Activated CD4-positive, alpha-beta T cell treated with anti-CD3 and anti-CD28 coated beads for 36 hours (primary cell): ENCODE measurements around the gene RASA2. TPM values are rescaled to one million over a fixed set of nuclear protein-coding genes. Genes with fewer than 3 reads are reported as not detected.

ENCODE experiments used
- ATAC-seq: fragments of 200-7000 bp; cut with Tn5 transposase; one replicate; pipeline ENCODE4 v1.10.0; 2021; ENCODE audit warnings: mild to moderate bottlenecking, moderate library complexity
- CTCF ChIA-PET: fragments of 350-600 bp; sonication (Branson Sonifier 250); formaldehyde crosslinking; loops from one replicate; lab custom pipeline; 2021; ENCODE audit warnings: antibody characterized with exemption; lab: Charles Lee
- POLR2A ChIA-PET: fragments of 350-600 bp; sonication (Branson Sonifier 250); formaldehyde crosslinking; loops from one replicate; lab custom pipeline; 2021; ENCODE audit warnings: antibody characterized with exemption, inconsistent platforms; lab: Charles Lee
- DNase-seq: peaks from one replicate; pipeline ENCODE4 v3.0.0-alpha.2; 2020
- H3K27ac Mint-ChIP-seq: one replicate; pipeline ENCODE4 v1.8.0; 2021; ENCODE audit warnings: mixed read lengths
- H3K27me3 Mint-ChIP-seq: one replicate; pipeline ENCODE4 v1.8.0; 2021; ENCODE audit warnings: mixed read lengths
- H3K36me3 Mint-ChIP-seq: one replicate; pipeline ENCODE4 v1.8.0; 2021; ENCODE audit warnings: low read depth, mixed read lengths
- H3K4me1 Mint-ChIP-seq: one replicate; pipeline ENCODE4 v1.8.0; 2021; ENCODE audit warnings: mixed read lengths
- H3K4me3 Mint-ChIP-seq: one replicate; pipeline ENCODE4 v1.8.0; 2021; ENCODE audit warnings: mild to moderate bottlenecking, moderate library complexity, mixed read lengths
- H3K9me3 Mint-ChIP-seq: one replicate; pipeline ENCODE4 v1.8.0; 2021; ENCODE audit warnings: low read depth, mixed read lengths
- intact Hi-C, 2 experiments: fragments of 100-400 bp; cut with DNase I in 1 of 2; cut with micrococcal nuclease in 1 of 2; formaldehyde crosslinking; loops; one replicate each; pipeline versions ENCODE4 v1.14.2 to v1.15.1; 2022 to 2024; cut with DNase I, micrococcal nuclease
- total RNA-seq, 2 experiments: library from RNA; stranded (reverse); gene quantifications; one replicate each; pipeline ENCODE4 v1.2.3, GENCODE V29; 2021

Gene RASA2
- total RNA-seq, 2 experiments from 2014 or later = 30.8 to 32.0 TPM

DNA sequence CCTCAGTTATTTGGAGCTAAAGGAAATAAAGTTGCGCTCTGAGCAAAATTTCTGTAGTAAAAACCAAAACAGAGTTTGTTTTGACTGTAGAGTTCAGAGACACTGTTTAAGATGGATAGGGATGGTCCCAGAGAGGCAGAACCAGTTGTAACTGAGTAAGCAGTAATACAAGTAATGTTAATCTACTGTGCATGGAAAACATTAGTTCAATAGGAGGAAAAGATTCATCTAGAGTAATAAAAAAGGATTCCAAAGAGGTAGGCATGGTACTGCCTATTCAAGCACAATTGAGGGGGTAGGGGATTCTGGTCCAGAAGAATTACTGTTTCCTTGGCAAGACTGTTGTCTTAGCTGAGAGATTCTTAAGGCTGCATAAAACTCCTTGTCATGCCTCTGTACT is 77.4 kb downstream of the RASA2 start:
- intact Hi-C loops = no loop called here
- H3K4me1 Mint-ChIP-seq = peaks cover 34% of the 10 kb centered on the region
- peak overlapping the region; percentile 19 for H3K27ac Mint-ChIP-seq
- ChIA-PET POLR2A (no interaction called here), CTCF (interaction anchor here (0.5 to 11.9 kb wide), 4 partner anchors 29 to 107 kb away, joined by 3 to 354 read pairs (median 4); partner anchors contain the start of gene RASA2)
- ATAC-seq (no peak), DNase-seq (no peak)
- no peaks in the 10 kb centered on the region for H3K27me3 Mint-ChIP-seq
- H3K9me3 Mint-ChIP-seq = no peaks in the 10 kb centered on the region
- peaks cover 20% of the 10 kb centered on the region for H3K36me3 Mint-ChIP-seq
- no peak overlapping the region for H3K4me3 Mint-ChIP-seq

DNA sequence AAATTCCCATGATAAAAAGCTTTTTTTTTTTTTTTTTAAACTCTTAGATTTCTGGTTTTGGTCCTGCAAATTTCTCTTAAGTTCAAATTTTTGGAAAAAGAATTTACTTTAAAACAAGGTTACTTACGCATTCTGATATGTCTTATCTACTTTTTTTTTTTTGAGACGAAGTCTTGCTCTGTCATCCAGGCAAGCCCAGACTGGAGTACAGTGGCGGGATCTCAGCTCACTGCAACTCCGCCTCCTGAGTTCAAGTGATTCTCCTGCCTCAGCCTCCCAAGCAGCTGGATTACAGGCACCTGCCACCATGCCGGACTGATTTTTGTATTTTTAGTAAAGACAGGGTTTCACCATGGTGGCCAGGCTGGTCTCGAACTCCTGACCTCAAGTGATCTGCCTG is 83.2 kb downstream of the RASA2 start:
- intact Hi-C loops = loop anchor here in 1 of 2 experiments (10.0 kb wide), 1 partner anchor 715 kb away; no protein-coding TSS in a partner anchor
- ATAC-seq = no peak
- H3K27me3 Mint-ChIP-seq = no peaks in the 10 kb centered on the region

DNA sequence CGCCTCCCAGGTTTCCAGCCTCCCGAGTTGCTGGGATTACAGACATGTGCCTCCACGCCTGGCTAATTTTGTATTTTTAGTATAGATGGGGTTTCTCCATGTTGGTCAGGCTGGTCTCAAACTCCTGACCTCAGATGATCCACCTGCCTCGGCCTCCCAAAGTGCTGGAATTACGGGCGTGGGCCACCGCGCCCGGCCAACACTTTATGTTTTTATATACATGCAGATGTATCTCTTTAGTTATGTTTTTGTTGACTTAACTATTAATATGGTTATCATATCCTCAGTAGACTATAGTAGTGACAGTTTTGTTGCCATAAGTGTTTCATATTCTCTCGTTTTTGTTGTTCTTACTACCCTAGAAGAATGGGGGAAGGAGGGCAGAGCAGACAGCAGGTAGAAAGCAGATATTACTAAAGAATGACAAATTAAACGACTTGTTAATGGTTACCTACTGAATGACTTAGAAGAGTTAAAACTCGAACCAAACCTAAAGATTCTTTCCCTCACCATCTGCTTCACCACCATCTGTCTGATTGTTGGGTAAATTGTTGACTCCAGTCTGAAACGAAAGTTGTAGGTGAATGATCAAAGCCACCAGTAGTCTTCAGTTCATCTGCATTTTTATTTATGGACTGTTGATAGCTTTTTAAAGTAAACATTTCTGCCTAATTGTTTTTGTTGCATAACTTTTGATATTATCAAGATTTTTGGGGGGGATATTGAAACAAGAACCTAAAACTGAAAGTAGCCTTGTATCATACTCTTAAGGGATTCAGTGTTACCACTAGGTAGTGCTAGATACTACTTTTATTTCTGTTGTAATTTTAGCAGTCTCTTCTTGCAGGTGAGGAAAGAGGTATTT is 89.3 kb downstream of the RASA2 start:
- H3K4me1 Mint-ChIP-seq = peaks cover 12% of the 10 kb centered on the region
- peak overlapping the region; percentile 14 for H3K4me3 Mint-ChIP-seq
- peak; percentile 64 for ATAC-seq
- no peak for DNase-seq
- intact Hi-C loops = loop anchor here (2.0 to 10.0 kb wide), 4 partner anchors 69 to 709 kb away; no protein-coding TSS in a partner anchor
- H3K27me3 Mint-ChIP-seq = no peaks in the 10 kb centered on the region
- H3K9me3 Mint-ChIP-seq = no peaks in the 10 kb centered on the region
- peaks cover 30% of the 10 kb centered on the region for H3K36me3 Mint-ChIP-seq
- ChIA-PET CTCF (interaction anchor here (0.6 to 3.6 kb wide), 11 partner anchors 11 to 337 kb away, joined by 3 to 20 read pairs (median 4); no protein-coding TSS in a partner anchor), POLR2A (no interaction called here)
- peak overlapping the region; percentile 70 for H3K27ac Mint-ChIP-seq

More for the DNA sequence above, 83.2 kb downstream of the RASA2 start:
- DNase-seq = no peak
- Mint-ChIP-seq H3K4me1 (peaks cover 11% of the 10 kb centered on the region), H3K9me3 (no peaks in the 10 kb centered on the region), H3K36me3 (peaks cover 19% of the 10 kb centered on the region), H3K27ac (no peak overlapping the region), H3K4me3 (no peak overlapping the region)
- ChIA-PET POLR2A (interaction anchor here (0.7 kb wide), 1 partner anchor 280 kb away, joined by 4 read pairs; no protein-coding TSS in a partner anchor), CTCF (interaction anchor here (0.6 to 2.0 kb wide), 13 partner anchors 8 to 343 kb away, joined by 3 to 14 read pairs (median 4); no protein-coding TSS in a partner anchor)

DNA sequence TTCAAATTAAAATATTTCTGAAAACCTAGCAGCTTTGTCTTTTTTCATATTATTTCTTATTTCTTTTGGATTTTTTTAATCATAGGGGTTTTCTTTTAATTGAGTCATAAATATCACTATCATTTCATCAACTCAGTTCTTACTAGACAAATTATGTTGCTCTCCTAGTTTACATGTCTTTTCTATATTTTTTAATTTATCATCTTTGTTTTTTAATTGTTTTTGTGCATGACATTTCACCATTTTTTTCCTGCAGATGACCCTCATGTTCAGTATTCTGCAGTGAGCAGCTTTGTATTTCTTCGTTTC is 89.9 kb downstream of the RASA2 start:
- Mint-ChIP-seq H3K27ac (no peak overlapping the region), H3K36me3 (peaks cover 31% of the 10 kb centered on the region), H3K9me3 (no peaks in the 10 kb centered on the region), H3K27me3 (no peaks in the 10 kb centered on the region), H3K4me3 (no peak overlapping the region), H3K4me1 (peaks cover 12% of the 10 kb centered on the region)
- ATAC-seq (no peak), DNase-seq (no peak)
- CTCF ChIA-PET = interaction anchor here (0.7 to 3.6 kb wide), 12 partner anchors 10 to 336 kb away, joined by 3 to 20 read pairs (median 4); no protein-coding TSS in a partner anchor
- intact Hi-C loops = loop anchor here (2.0 to 10.0 kb wide), 4 partner anchors 68 to 708 kb away; no protein-coding TSS in a partner anchor
- POLR2A ChIA-PET = no interaction called here

DNA sequence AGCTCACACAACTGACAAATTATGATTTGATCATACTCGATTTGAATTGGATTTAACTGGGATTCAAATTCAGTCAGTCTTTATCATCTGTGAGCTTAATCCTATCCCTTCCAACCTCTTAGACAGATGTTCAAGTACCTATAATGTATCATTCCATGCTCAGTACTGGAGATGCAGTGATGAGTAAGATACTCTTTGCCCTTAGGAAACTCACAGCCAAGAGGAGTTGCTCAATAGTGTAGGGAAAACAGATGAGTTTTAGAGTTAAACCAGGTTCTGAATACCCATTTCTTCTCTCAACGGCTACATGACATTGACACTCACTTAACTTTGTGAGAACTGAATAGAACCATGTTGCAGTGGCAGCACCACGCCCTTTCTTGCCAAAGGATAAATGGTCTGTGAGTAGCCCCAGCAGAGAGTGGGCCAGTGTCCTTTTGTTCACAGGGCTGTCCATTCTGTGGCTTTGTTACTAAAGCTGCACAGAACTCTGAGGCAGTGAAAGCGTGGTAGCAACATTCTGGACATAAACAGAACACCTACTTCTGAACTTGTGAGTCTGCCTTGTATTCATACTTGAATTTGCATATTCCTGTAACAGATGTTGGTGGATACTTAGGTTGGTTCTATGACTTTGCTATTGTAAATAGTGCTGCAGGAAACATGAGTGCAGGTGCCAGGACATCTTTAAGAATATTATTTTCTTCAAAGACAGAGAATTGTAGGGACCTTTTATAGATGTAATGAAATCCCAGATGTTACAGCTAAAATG is 91.6 kb downstream of the RASA2 start:
- ATAC-seq = no peak
- ChIA-PET POLR2A (no interaction called here), CTCF (interaction anchor here (1.0 to 3.6 kb wide), 4 partner anchors 8 to 297 kb away, joined by 3 to 20 read pairs (median 8); no protein-coding TSS in a partner anchor)
- H3K4me1 Mint-ChIP-seq = peaks cover 12% of the 10 kb centered on the region
- H3K27ac Mint-ChIP-seq = no peak overlapping the region
- no peak overlapping the region for H3K4me3 Mint-ChIP-seq
- H3K9me3 Mint-ChIP-seq = no peaks in the 10 kb centered on the region
- intact Hi-C loops = loop anchor here in 1 of 2 experiments (5.0 to 10.0 kb wide), 2 partner anchors 419 to 706 kb away; no protein-coding TSS in a partner anchor
- H3K27me3 Mint-ChIP-seq = no peaks in the 10 kb centered on the region
- DNase-seq = no peak
- peaks cover 35% of the 10 kb centered on the region for H3K36me3 Mint-ChIP-seq

DNA sequence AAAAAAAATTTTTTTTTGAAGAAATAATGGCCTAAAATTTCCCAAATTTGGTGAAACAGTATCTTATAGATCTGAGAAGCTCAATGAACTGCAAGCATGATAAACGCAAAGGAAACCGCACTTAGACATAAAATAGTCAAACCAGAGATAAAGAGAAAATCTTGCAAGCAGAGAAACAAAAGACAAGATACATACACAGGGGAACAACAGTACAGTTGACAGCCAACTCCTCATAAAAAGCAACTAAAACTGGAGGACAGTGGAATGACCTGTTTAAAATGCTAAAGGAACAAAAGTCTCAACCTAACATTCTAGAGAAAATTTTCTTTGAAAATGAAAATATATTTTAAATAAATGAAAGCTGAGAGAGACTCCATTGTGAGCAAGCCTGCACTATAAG is 107.5 kb downstream of the RASA2 start:
- no peaks in the 10 kb centered on the region for H3K9me3 Mint-ChIP-seq
- intact Hi-C loops = no loop called here
- CTCF ChIA-PET = no interaction called here
- POLR2A ChIA-PET = no interaction called here
- DNase-seq (no peak), ATAC-seq (no peak)
- H3K4me1 Mint-ChIP-seq = no peaks in the 10 kb centered on the region
- no peaks in the 10 kb centered on the region for H3K27me3 Mint-ChIP-seq
- H3K4me3 Mint-ChIP-seq = no peak overlapping the region
- no peak overlapping the region for H3K27ac Mint-ChIP-seq
- H3K36me3 Mint-ChIP-seq = peaks cover 66% of the 10 kb centered on the region

DNA sequence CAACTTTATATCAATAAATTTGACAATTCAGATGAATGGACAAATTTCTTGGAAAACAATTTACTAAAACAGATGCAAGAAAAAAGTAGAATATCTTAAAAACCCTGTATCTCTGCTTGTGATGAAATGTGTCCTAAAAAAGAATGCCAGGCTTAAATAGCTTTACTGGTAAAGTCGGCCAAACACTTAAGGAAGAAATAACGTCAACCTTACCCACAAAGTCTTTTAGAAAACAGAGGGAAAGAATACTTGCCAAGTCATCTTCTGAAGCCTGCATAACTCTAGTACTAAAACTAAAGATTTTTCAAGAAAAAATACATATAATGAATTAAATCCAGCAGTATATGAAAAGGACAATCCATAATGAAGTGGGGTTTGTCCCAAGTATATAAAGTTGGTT is 111.1 kb downstream of the RASA2 start:
- Mint-ChIP-seq H3K4me1 (no peaks in the 10 kb centered on the region), H3K27ac (no peak overlapping the region), H3K9me3 (peaks cover 15% of the 10 kb centered on the region), H3K27me3 (no peaks in the 10 kb centered on the region), H3K36me3 (peaks cover 72% of the 10 kb centered on the region), H3K4me3 (no peak overlapping the region)
- ChIA-PET POLR2A (no interaction called here), CTCF (interaction anchor here (1.0 to 1.2 kb wide), 2 partner anchors 9 to 125 kb away, joined by 3 to 4 read pairs; no protein-coding TSS in a partner anchor)
- ATAC-seq (no peak), DNase-seq (no peak)
- intact Hi-C loops = no loop called here

DNA sequence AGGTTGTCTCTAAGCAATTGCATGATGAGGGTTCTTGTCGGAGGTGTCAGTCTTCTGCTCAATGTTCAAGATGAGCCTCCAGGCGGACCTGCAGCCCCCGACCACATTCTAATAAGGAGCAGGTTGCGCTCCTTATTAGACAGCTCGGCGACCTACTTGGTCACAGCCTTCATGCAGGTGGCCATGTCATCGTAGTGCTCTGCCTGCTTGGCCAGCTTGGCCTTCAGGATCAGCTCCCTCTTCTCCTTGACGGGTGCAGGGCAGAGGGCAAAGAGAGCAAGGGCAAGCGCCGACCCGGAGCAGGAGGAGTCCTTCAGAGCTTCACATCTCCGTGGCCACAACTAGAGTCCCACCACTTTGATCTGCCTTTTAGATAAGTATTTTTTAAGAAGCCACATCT is 113.5 kb downstream of the RASA2 start:
- Mint-ChIP-seq H3K36me3 (peaks cover 59% of the 10 kb centered on the region), H3K4me3 (no peak overlapping the region), H3K9me3 (peaks cover 15% of the 10 kb centered on the region), H3K27me3 (no peaks in the 10 kb centered on the region), H3K4me1 (peaks cover 3% of the 10 kb centered on the region), H3K27ac (no peak overlapping the region)
- ATAC-seq = no peak
- CTCF ChIA-PET = interaction anchor here (0.6 to 1.0 kb wide), 4 partner anchors 37 to 231 kb away, joined by 3 to 6 read pairs (median 4); no protein-coding TSS in a partner anchor
- POLR2A ChIA-PET = no interaction called here
- DNase-seq = no peak
- intact Hi-C loops = no loop called here

DNA sequence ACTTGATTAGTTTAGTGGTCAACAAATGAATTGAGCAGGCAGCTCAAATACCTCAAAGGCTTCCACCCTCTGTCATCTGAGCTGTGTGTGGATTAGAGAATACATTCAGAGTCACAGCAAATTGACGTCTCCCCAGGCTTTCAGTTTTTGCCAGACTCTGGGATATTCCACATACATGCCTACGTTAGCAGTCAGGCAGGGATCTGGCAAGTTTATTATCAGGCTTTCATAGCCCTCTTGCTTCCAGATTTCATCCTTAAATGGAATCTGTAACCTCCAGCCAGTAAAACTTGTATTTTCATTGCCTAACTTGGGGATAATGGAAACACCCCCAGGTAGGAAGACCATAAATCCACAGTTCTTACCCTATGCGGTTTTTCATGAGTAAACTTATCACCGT is 115.9 kb downstream of the RASA2 start:
- peaks cover 15% of the 10 kb centered on the region for H3K9me3 Mint-ChIP-seq
- POLR2A ChIA-PET = interaction anchor here (0.6 kb wide), 1 partner anchor 9 kb away, joined by 3 read pairs; no protein-coding TSS in a partner anchor

DNA sequence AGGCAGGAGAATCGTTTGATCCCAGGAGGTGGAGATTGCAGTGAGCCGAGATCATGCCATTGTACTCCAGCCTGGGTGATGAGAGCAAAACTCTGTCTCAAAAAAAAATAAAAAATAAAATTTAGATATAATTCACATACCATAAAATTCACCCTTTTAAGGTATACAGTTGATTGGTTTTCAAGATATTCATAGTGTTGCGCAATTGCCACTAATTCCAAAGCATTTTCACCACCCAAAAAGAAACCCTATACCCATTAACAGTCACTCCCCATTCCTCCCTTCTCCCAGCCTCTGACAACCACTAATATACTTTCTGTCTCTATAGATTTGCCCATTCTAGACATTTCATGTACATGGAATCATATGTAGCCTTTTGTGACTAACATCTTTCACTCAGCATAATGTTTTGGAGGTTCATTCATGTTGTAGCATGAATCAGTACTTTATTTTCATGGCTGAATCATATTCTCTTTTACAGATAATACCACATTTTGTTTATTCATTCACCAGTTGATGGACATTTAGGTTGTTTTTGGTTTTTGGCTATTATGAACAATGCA is 116.7 kb downstream of the RASA2 start:
- peaks cover 49% of the 10 kb centered on the region for H3K36me3 Mint-ChIP-seq
- H3K9me3 Mint-ChIP-seq = peaks cover 15% of the 10 kb centered on the region
- no peak overlapping the region for H3K27ac Mint-ChIP-seq
- no peak overlapping the region for H3K4me3 Mint-ChIP-seq
- CTCF ChIA-PET = no interaction called here
- no peaks in the 10 kb centered on the region for H3K27me3 Mint-ChIP-seq
- peaks cover 3% of the 10 kb centered on the region for H3K4me1 Mint-ChIP-seq
- intact Hi-C loops = no loop called here
- DNase-seq = no peak
- peak; percentile 76 for ATAC-seq
- POLR2A ChIA-PET = interaction anchor here (0.6 kb wide), 1 partner anchor 8 kb away, joined by 3 read pairs; no protein-coding TSS in a partner anchor

More for the DNA sequence above, 115.9 kb downstream of the RASA2 start:
- H3K4me3 Mint-ChIP-seq = no peak overlapping the region
- H3K36me3 Mint-ChIP-seq = peaks cover 48% of the 10 kb centered on the region
- peaks cover 3% of the 10 kb centered on the region for H3K4me1 Mint-ChIP-seq
- DNase-seq (no peak), ATAC-seq (no peak)
- CTCF ChIA-PET = interaction anchor here (2.4 kb wide), 1 partner anchor 8 kb away, joined by 6 read pairs; no protein-coding TSS in a partner anchor
- no peak overlapping the region for H3K27ac Mint-ChIP-seq
- no peaks in the 10 kb centered on the region for H3K27me3 Mint-ChIP-seq
- intact Hi-C loops = no loop called here
